ENCODE data around the gene SLC43A1. TPM values are rescaled to one million over a fixed set of nuclear protein-coding genes. Genes with fewer than 3 reads are reported as not detected.

The SLC43A1 gene
- total RNA-seq, 1 donor from 2014 or later, result 1.3 TPM

GRCh38 chr11:57481915-57482781 is 33.4 kb downstream of the SLC43A1 start:
- Histone ChIP-seq H3K4me3 (ENCODE audit: low read depth, low read length) (no peak overlapping the region), H3K27me3 (ENCODE audit: control insufficient read depth, insufficient read depth, low read length) (peaks cover 19% of the 10 kb centered on the region), H3K36me3 (ENCODE audit: control insufficient read depth, insufficient read depth, low read length) (no peaks in the 10 kb centered on the region)
- FAIRE-seq (no peak), DNase-seq (ENCODE audit: low read depth) (no peak)
- no peak for TF ChIP-seq CTCF (IDR thresholded peaks at IDR 0.05; ENCODE audit: insufficient read depth, low read length, severe bottlenecking)

GRCh38 chr11:57481315-57481714 is 34.2 kb downstream of the SLC43A1 start:
- H3K27me3 ChIP-seq (ENCODE audit: control insufficient read depth, insufficient read depth, low read length), result peaks cover 19% of the 10 kb centered on the region
- H3K4me3 ChIP-seq (ENCODE audit: low read depth, low read length), result no peak overlapping the region
- FAIRE-seq, result no peak

GRCh38 chr11:57480409-57481137 is 34.9 kb downstream of the SLC43A1 start:
- DNase-seq (ENCODE audit: low read depth) (peak; percentile 38), FAIRE-seq (peak; percentile 40)
- peak; percentile 83 for TF ChIP-seq CTCF (IDR thresholded peaks at IDR 0.05; ENCODE audit: insufficient read depth, low read length, severe bottlenecking)

More at GRCh38 chr11:57481315-57481714, 34.2 kb downstream of the SLC43A1 start:
- no peaks in the 10 kb centered on the region for H3K36me3 ChIP-seq (ENCODE audit: control insufficient read depth, insufficient read depth, low read length)
- no peak for DNase-seq (ENCODE audit: low read depth)
- no peak for TF ChIP-seq CTCF (IDR thresholded peaks at IDR 0.05; ENCODE audit: insufficient read depth, low read length, severe bottlenecking)

GRCh38 chr11:57479911-57480310 is 35.6 kb downstream of the SLC43A1 start:
- DNase-seq (ENCODE audit: low read depth) (no peak), FAIRE-seq (no peak)
- Histone ChIP-seq H3K36me3 (ENCODE audit: control insufficient read depth, insufficient read depth, low read length) (no peaks in the 10 kb centered on the region), H3K27me3 (ENCODE audit: control insufficient read depth, insufficient read depth, low read length) (peaks cover 21% of the 10 kb centered on the region), H3K4me3 (ENCODE audit: low read depth, low read length) (no peak overlapping the region)
- no peak for TF ChIP-seq CTCF (IDR thresholded peaks at IDR 0.05; ENCODE audit: insufficient read depth, low read length, severe bottlenecking)

More at GRCh38 chr11:57480409-57481137, 34.9 kb downstream of the SLC43A1 start:
- Histone ChIP-seq H3K4me3 (ENCODE audit: low read depth, low read length) (no peak overlapping the region), H3K27me3 (ENCODE audit: control insufficient read depth, insufficient read depth, low read length) (peaks cover 20% of the 10 kb centered on the region), H3K36me3 (ENCODE audit: control insufficient read depth, insufficient read depth, low read length) (no peaks in the 10 kb centered on the region)

- no peak overlapping the region for H3K4me3 ChIP-seq (ENCODE audit: low read depth, low read length)
- no peaks in the 10 kb centered on the region for H3K36me3 ChIP-seq (ENCODE audit: control insufficient read depth, insufficient read depth, low read length)
- no peak for TF ChIP-seq CTCF (IDR thresholded peaks at IDR 0.05; ENCODE audit: insufficient read depth, low read length, severe bottlenecking)
- H3K27me3 ChIP-seq (ENCODE audit: control insufficient read depth, insufficient read depth, low read length), result peaks cover 27% of the 10 kb centered on the region
- FAIRE-seq (peak; percentile 7), DNase-seq (ENCODE audit: low read depth) (no peak)
These were observed 36.4 kb downstream of the SLC43A1 start for GRCh38 chr11:57479021-57479663.
